ENCODE measurements around the gene LCN15. TPM values are rescaled to one million over a fixed set of nuclear protein-coding genes. Genes with fewer than 3 reads are reported as not detected.

LCN15 gene
- total and polyA plus RNA-seq, 10 of the 15 experiments (the other 5 are each of a cell fraction or from before 2014, with no cell fraction given): 0.37 to 0.50 TPM; not detected in 8

- POLR2A ChIA-PET: interaction anchor here (0.5 kb wide), 1 partner anchor 222 kb away, joined by 3 read pairs; no protein-coding TSS in a partner anchor
- ATAC-seq: no peak
- no peak overlapping the region for H2AFZ ChIP-seq (ENCODE audit: control insufficient read depth, low read depth, low read length)
- BruUV-seq (replicated peaks): no TSS peak
- TF ChIP-seq BMI1 (IDR thresholded peaks at IDR 0.05; ENCODE audit: borderline replicate concordance) (no peak), GABPA (IDR thresholded peaks at IDR 0.05; ENCODE audit: low read depth) (no peak), JUND (IDR thresholded peaks at IDR 0.05; ENCODE audit: low read depth, low read length) (no peak), BHLHE40 (IDR thresholded peaks at IDR 0.05; ENCODE audit: borderline replicate concordance in 1 of 2, low read depth in 2 of 2, low read length in 1 of 2) (no peak), FOS (IDR thresholded peaks at IDR 0.05; ENCODE audit: borderline replicate concordance, extremely low read depth, insufficient read length) (no peak), POLR2A (IDR thresholded peaks at IDR 0.05; ENCODE audit: low read depth, low read length) (no peak), SMAD1 (IDR thresholded peaks at IDR 0.05; ENCODE audit: low read depth, partially characterized antibody) (no peak), USF1 (IDR thresholded peaks at IDR 0.05; ENCODE audit: borderline replicate concordance, extremely low read length, insufficient read depth, low read depth, low read length) (no peak), EGR1 (IDR thresholded peaks at IDR 0.05; ENCODE audit: borderline replicate concordance in 1 of 2, low read depth in 2 of 2, low read length in 2 of 2) (no peak), PBX3 (IDR thresholded peaks at IDR 0.05; ENCODE audit: insufficient replicate concordance, low read depth, low read length) (no peak), MEF2A (IDR thresholded peaks at IDR 0.05; ENCODE audit: insufficient read depth, low read depth, low read length) (no peak)
- DNase-seq (ENCODE audit: low read depth, low spot score): no peak
- SMC1A ChIA-PET (ENCODE audit: uncharacterized antibody, unreplicated experiment): no interaction called here
- H3K4me1 ChIP-seq (ENCODE audit: control insufficient read depth, insufficient read depth, low read length): no peaks in the 10 kb centered on the region; the same call in 1 of the 2 replicates
- H3K9ac ChIP-seq (ENCODE audit: control insufficient read depth, insufficient read depth, low read length): no peak overlapping the region
- no peaks in the 10 kb centered on the region; the same call in 2 of the 3 replicates for H3K9me3 ChIP-seq (replicated peaks; ENCODE audit: control insufficient read depth, insufficient read depth, low read length)
- RAD21 ChIA-PET (ENCODE audit: unreplicated experiment): no interaction called here
- no peaks in the 10 kb centered on the region for H3K36me3 ChIP-seq (ENCODE audit: control insufficient read depth in 2 of 2, insufficient read depth in 2 of 2, low read length in 1 of 2)
- no peaks in the 10 kb centered on the region for H3K79me2 ChIP-seq (ENCODE audit: control insufficient read depth, insufficient read depth, low read length)
- no peaks in the 10 kb centered on the region for H4K20me1 ChIP-seq (ENCODE audit: control insufficient read depth, insufficient read depth)
- H3K27me3 ChIP-seq (replicated peaks in 1 of 2; ENCODE audit: control insufficient read depth in 2 of 2, insufficient read depth in 2 of 2, low read length in 1 of 2): peaks cover 0 to 1% of the 10 kb centered on the region in 2 experiments; a peak in 1 of 4 replicates
- no peak for FAIRE-seq
- in situ Hi-C loops (cut with MboI) (no loop called here), intact Hi-C loops (cut with micrococcal nuclease; ENCODE audit: unreplicated experiment) (no loop called here)
- CTCF ChIA-PET: interaction anchor here (0.7 to 13.1 kb wide), 3 partner anchors 10 to 249 kb away, joined by 3 to 163 read pairs (median 4); no protein-coding TSS in a partner anchor
- 55% methylated on average over 5 of the region's 5 CpGs for WGBS (ENCODE audit: insufficient coverage, insufficient replicate concordance, low lambda C conversion rate, missing lambda C conversion rate)
- H3K4me2 ChIP-seq (ENCODE audit: control insufficient read depth, insufficient read depth): no peak overlapping the region
- H3K27ac ChIP-seq (ENCODE audit: control insufficient read depth, insufficient read depth): no peak overlapping the region
- no peak overlapping the region for H3K4me3 ChIP-seq
Observed at GRCh38 chr9:136779808-136780207, 15.5 kb upstream of the LCN15 start.
